Activated T-helper 1 cell treated with anti-CD3 and anti-CD28 coated beads, Interleukin-12 subunit alpha, Interleukin-12 subunit beta, Interleukin-2, Interleukin-4 antibody, amounts not matched to agents 30 ng/mL and 10 ng/mL and 1 ng/mL, durations not matched to agents 14 hours and 24 hours and 36 hours (primary cell): ENCODE data around the gene NSMCE4A. TPM values are rescaled to one million over a fixed set of nuclear protein-coding genes. Genes with fewer than 3 reads are reported as not detected.
"Not testable (repeated sequence)": the region's sequence is repeated elsewhere in the genome, so short reads cannot be mapped to it uniquely, and the experiment has no call there.

Experiments used
- DNase-seq: peaks from one replicate; pipeline ENCODE4 v3.0.0; 2021; ENCODE audit warnings: low spot score
- H3K27ac Mint-ChIP-seq: one replicate; pipeline ENCODE4 v1.8.0; 2021; ENCODE audit warnings: mild to moderate bottlenecking, mixed read lengths
- H3K27me3 Mint-ChIP-seq: one replicate; pipeline ENCODE4 v1.8.0; 2022; ENCODE audit warnings: mild to moderate bottlenecking, moderate library complexity, mixed read lengths; ENCODE audit not compliant: insufficient read depth
- H3K36me3 Mint-ChIP-seq: one replicate; pipeline ENCODE4 v1.8.0; 2021; ENCODE audit warnings: low read depth, mixed read lengths
- H3K4me1 Mint-ChIP-seq: one replicate; pipeline ENCODE4 v1.8.0; 2021; ENCODE audit warnings: low read depth, mixed read lengths
- H3K4me3 Mint-ChIP-seq: one replicate; pipeline ENCODE4 v1.8.0; 2021; ENCODE audit warnings: mild to moderate bottlenecking, moderate library complexity, mixed read lengths
- H3K9me3 Mint-ChIP-seq: one replicate; pipeline ENCODE4 v1.8.0; 2021; ENCODE audit warnings: mixed read lengths
- intact Hi-C: fragments of 100-400 bp; cut with micrococcal nuclease; formaldehyde crosslinking; loops from one replicate; pipeline ENCODE4 v1.15.1; 2024
- total RNA-seq: library from RNA; stranded (reverse); gene quantifications from 2 replicates; pipeline ENCODE4 v1.2.3, GENCODE V29; 2022

Gene NSMCE4A
- total RNA-seq, 1 donor from 2014 or later: 77.2 TPM

GRCh38 chr10:121926157-121926556 is 48.9 kb downstream of the NSMCE4A start:
- Mint-ChIP-seq H3K27ac (no peak overlapping the region), H3K27me3 (no peaks in the 10 kb centered on the region), H3K4me3 (peak overlapping the region; percentile 56), H3K36me3 (peaks cover 16% of the 10 kb centered on the region), H3K4me1 (peaks cover 19% of the 10 kb centered on the region), H3K9me3 (no peaks in the 10 kb centered on the region)
- intact Hi-C loops: loop anchor here (5.0 to 10.0 kb wide), 2 partner anchors 1074 to 1229 kb away; partner anchors contain the start of genes BUB3 and WDR11
- no peak for DNase-seq

DNA sequence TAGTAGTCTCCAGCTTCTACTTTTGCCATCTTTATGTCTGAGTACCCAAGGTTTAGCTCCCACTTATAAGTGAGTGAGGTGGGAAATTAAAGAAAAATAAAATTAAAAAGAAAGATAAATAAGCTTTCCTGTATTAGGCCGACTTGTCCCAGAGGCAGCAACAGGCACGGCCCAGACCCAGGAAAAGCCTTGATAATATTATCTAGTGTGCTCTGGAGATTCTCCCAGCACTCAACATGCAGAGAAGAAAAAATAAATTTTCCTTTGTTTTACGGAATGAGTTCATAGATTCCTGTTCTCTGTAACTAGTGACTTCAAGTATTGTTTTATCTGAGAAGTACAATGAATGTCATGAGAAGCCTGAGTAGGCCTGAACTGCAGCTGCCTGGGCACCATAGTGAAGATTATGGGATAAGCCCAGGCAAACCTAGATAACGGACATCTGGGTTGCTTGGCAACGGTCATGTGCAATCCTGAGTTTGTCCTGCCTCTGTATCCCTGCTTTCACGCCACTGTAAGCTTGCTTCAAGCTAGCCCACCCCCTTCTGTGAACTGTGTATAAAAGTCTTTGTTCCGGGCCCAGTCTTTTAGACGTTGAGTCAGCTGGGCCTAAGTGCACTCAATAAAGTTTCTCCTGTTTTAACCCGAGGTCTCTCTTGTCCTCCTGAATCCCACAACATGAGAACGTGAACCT is 53.6 kb downstream of the NSMCE4A start:
- peaks cover 21% of the 10 kb centered on the region for H3K36me3 Mint-ChIP-seq
- no peak overlapping the region for H3K27ac Mint-ChIP-seq
- no peak for DNase-seq
- peaks cover 8% of the 10 kb centered on the region for H3K4me1 Mint-ChIP-seq
- no peaks in the 10 kb centered on the region for H3K9me3 Mint-ChIP-seq
- intact Hi-C loops: loop anchor here (10.0 kb wide), 1 partner anchor 1233 kb away; the partner anchor contains the start of gene BUB3
- no peak overlapping the region for H3K4me3 Mint-ChIP-seq
- no peaks in the 10 kb centered on the region for H3K27me3 Mint-ChIP-seq

DNA sequence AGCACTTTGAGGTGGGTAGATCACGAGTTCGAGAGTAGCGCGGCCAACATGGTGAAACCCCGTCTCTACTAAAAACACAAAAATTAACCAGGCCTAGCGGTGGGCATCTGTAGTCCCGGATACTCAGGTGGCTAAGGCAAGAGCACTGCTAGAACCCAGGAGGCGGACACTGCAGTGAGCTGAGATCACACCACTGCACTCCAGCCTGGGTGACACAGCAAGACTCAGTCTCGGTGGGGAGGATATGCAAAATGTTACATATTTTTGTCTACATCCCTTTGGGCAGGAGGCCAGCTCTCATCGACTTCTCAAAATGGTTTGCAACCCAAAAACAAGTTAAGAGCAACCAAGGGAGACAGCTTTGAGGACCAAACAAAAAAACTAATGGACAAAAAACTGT is 55.4 kb downstream of the NSMCE4A start:
- Mint-ChIP-seq H3K4me1 (peaks cover 11% of the 10 kb centered on the region), H3K36me3 (peaks cover 27% of the 10 kb centered on the region), H3K4me3 (no peak overlapping the region), H3K27ac (no peak overlapping the region), H3K27me3 (no peaks in the 10 kb centered on the region), H3K9me3 (no peaks in the 10 kb centered on the region)
- intact Hi-C loops: loop anchor here (10.0 kb wide), 1 partner anchor 1235 kb away; the partner anchor contains the start of gene BUB3
- no peak for DNase-seq

DNA sequence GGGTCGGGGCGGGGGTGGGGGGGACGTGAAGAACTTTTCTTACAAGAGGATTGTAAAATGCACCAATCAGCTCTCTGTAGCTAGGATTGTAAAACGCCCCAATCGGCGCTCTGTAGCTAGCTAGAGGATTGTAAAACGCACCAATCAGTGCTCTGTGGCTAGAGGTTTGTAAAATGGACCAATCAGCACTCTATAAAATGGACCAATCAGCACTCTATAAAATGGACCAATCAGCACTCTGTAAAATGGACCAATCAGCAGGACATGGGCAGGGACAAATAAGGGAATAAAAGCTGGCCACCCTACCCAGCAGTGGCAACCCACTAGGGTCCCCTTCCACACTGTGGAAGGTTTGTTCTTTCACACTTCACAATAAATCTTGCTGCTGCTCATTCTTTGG is 56.2 kb downstream of the NSMCE4A start:
- H3K4me3 Mint-ChIP-seq, H3K27ac Mint-ChIP-seq, H3K9me3 Mint-ChIP-seq, H3K27me3 Mint-ChIP-seq, intact Hi-C loops, DNase-seq: not testable (repeated sequence)
- Mint-ChIP-seq H3K4me1 (peaks cover 14% of the 10 kb centered on the region), H3K36me3 (peaks cover 31% of the 10 kb centered on the region)

GRCh38 chr10:121914661-121915060 is 60.4 kb downstream of the NSMCE4A start:
- no peak for DNase-seq
- Mint-ChIP-seq H3K27ac (no peak overlapping the region), H3K36me3 (peaks cover 36% of the 10 kb centered on the region), H3K9me3 (no peaks in the 10 kb centered on the region), H3K4me1 (peaks cover 24% of the 10 kb centered on the region), H3K27me3 (no peaks in the 10 kb centered on the region), H3K4me3 (no peak overlapping the region)
- intact Hi-C loops: no loop called here

DNA sequence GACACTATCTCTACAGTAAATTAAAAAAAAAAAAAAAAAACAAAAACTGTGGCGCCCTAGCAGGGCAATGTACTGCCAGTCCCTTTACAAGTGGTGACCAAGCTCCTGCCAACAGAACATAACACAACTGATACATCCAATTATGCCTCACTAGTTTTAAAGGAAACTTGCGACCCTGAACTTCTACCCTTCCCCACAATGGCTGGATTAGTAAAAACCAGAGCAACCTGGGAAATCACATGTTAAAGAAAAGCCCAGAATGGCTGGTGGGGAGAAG is 63.7 kb downstream of the NSMCE4A start:
- peaks cover 31% of the 10 kb centered on the region for H3K36me3 Mint-ChIP-seq

DNA sequence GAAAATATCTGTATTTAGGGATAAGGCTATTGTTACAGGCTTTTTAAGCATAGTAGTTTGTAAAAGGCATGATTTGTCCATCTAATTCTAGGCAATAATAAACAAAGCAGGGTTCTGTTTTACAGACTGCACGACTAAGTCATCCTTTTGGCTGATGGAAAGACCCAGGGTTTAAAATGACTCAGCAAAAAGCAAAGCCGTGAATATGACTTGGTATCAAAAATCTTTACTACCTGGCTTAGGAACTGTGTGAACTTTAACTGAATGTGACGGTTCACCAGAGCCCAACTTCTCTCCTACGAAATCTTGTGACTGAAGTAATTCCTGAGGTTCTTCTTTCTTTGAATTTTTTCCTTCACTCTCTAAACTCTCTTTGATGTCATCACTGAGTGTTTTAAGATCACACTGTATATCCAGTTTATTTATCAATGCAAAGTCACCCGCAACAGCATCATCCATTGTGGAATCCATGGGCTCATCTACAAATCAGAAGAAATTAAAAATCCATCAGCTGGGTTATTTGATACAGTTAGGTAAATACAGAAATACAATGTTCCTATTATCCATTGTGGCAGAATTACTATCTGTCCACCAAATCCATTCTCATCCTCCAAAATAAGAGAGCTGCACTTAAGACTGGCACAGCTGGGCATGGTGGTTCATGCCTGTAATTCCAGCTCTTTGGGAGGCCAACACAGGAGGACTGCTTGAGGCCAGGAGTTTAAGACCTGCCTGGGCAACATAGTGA is 64.2 kb downstream of the NSMCE4A start:
- Mint-ChIP-seq H3K9me3 (no peaks in the 10 kb centered on the region), H3K4me1 (peaks cover 16% of the 10 kb centered on the region), H3K27me3 (no peaks in the 10 kb centered on the region), H3K4me3 (no peak overlapping the region), H3K27ac (peak overlapping the region; percentile 1), H3K36me3 (peaks cover 28% of the 10 kb centered on the region)
- DNase-seq: no peak
- intact Hi-C loops: no loop called here

More for the DNA sequence above, 63.7 kb downstream of the NSMCE4A start:
- DNase-seq: no peak
- Mint-ChIP-seq H3K27ac (no peak overlapping the region), H3K4me1 (peaks cover 16% of the 10 kb centered on the region), H3K9me3 (no peaks in the 10 kb centered on the region), H3K4me3 (no peak overlapping the region), H3K27me3 (no peaks in the 10 kb centered on the region)
- intact Hi-C loops: no loop called here

Other genes starting within 250 kb of the NSMCE4A start
- 37.5 and 40.2 TPM in 2 replicates for gene ATE1, start 47.2 kb downstream of the NSMCE4A start, total RNA-seq
- not detected in 2 replicates for gene TACC2, start 13.9 kb upstream of the NSMCE4A start, total RNA-seq